GOT3 (cell line): Measurements from ENCODE around the gene PRRC2B.
"Not testable (repeated sequence)": the region's sequence is repeated elsewhere in the genome, so short reads cannot be mapped to it uniquely, and the experiment has no call there.

Experiments
- DNase-seq: peaks from one replicate; lab custom pipeline; 2025; ENCODE audit warnings: mixed read lengths; lab: John Stamatoyannopoulos, UW

The PRRC2B gene

GRCh38 chr9:131436376-131436775, 42.5 kb downstream of the PRRC2B start:
- DNase-seq = no peak

- DNase-seq = no peak
These were observed 43.0 kb downstream of the PRRC2B start for GRCh38 chr9:131436865-131437271.

- DNase-seq = no peak
These were observed 44.3 kb downstream of the PRRC2B start for GRCh38 chr9:131438190-131438589.

GRCh38 chr9:131439224-131439623, 45.3 kb downstream of the PRRC2B start:
- no peak for DNase-seq

GRCh38 chr9:131441441-131441840, 47.6 kb downstream of the PRRC2B start:
- DNase-seq = no peak

GRCh38 chr9:131442351-131442750, 48.5 kb downstream of the PRRC2B start:
- DNase-seq = no peak

- DNase-seq = no peak
These were observed 49.8 kb downstream of the PRRC2B start for GRCh38 chr9:131443648-131444047.

GRCh38 chr9:131446276-131446675, 52.4 kb downstream of the PRRC2B start:
- DNase-seq = no peak

GRCh38 chr9:131447148-131447547, 53.3 kb downstream of the PRRC2B start:
- DNase-seq = no peak

GRCh38 chr9:131447600-131447999, 53.7 kb downstream of the PRRC2B start:
- no peak for DNase-seq

- no peak for DNase-seq
These were observed 54.9 kb downstream of the PRRC2B start for GRCh38 chr9:131448818-131449217.

- no peak for DNase-seq
These were observed 55.4 kb downstream of the PRRC2B start for GRCh38 chr9:131449276-131449675.

- DNase-seq = no peak
These were observed 60.1 kb downstream of the PRRC2B start for GRCh38 chr9:131454028-131454427.

GRCh38 chr9:131455655-131456054, 61.8 kb downstream of the PRRC2B start:
- not testable (repeated sequence) for DNase-seq

- no peak for DNase-seq
These were observed 63.9 kb downstream of the PRRC2B start for GRCh38 chr9:131457746-131458145.

- no peak for DNase-seq
These were observed 65.2 kb downstream of the PRRC2B start for GRCh38 chr9:131459056-131459455.

GRCh38 chr9:131461166-131461565, 67.3 kb downstream of the PRRC2B start:
- no peak for DNase-seq

- no peak for DNase-seq
These were observed 70.6 kb downstream of the PRRC2B start for GRCh38 chr9:131464354-131465000.

GRCh38 chr9:131465401-131465800, 71.5 kb downstream of the PRRC2B start:
- DNase-seq = no peak

GRCh38 chr9:131467214-131467935, 73.5 kb downstream of the PRRC2B start:
- no peak for DNase-seq

GRCh38 chr9:131468031-131468430, 74.1 kb downstream of the PRRC2B start:
- no peak for DNase-seq

- DNase-seq = no peak
These were observed 75.5 kb downstream of the PRRC2B start for GRCh38 chr9:131469356-131469755.

- DNase-seq = no peak
These were observed 76.1 kb downstream of the PRRC2B start for GRCh38 chr9:131469951-131470350.

GRCh38 chr9:131470581-131470991, 76.7 kb downstream of the PRRC2B start:
- DNase-seq = no peak
